Measurements from ENCODE around the gene AP2M1.

AP2M1 gene

GRCh38 chr3:184174284-184174645, 390 bp upstream of the AP2M1 start:
- in situ Hi-C loops (cut with HindIII; ENCODE audit: low pct_ligation_motif_present, low sequenced_read_pairs) = no loop called here
- TF ChIP-seq CTCF (IDR thresholded peaks at IDR 0.05; ENCODE audit: low read depth, low read length, missing control alignments) = no peak
- Histone ChIP-seq H3K27ac (peak overlapping the region; percentile 91), H3K36me3 (replicated peaks) (peaks cover 50% of the 10 kb centered on the region), H3K4me3 (ENCODE audit: low read depth, low read length) (no peak overlapping the region), H3K27me3 (replicated peaks) (no peaks in the 10 kb centered on the region)
- no peak for DNase-seq

- peak overlapping the region; percentile 99 for H3K4me3 ChIP-seq (ENCODE audit: low read depth, low read length)
- no peak for TF ChIP-seq CTCF (IDR thresholded peaks at IDR 0.05; ENCODE audit: low read depth, low read length, missing control alignments)
- H3K36me3 ChIP-seq (replicated peaks) = peaks cover 52% of the 10 kb centered on the region
- in situ Hi-C loops (cut with HindIII; ENCODE audit: low pct_ligation_motif_present, low sequenced_read_pairs) = no loop called here
- H3K27me3 ChIP-seq (replicated peaks) = no peaks in the 10 kb centered on the region
- DNase-seq = no peak
- peak overlapping the region; percentile 96 for H3K27ac ChIP-seq
These were observed 851 bp downstream of the AP2M1 start for GRCh38 chr3:184175506-184175905.

GRCh38 chr3:184175981-184176376, 1.3 kb downstream of the AP2M1 start:
- Histone ChIP-seq H3K27me3 (replicated peaks) (no peaks in the 10 kb centered on the region), H3K27ac (peak overlapping the region; percentile 96)
- in situ Hi-C loops (cut with HindIII; ENCODE audit: low pct_ligation_motif_present, low sequenced_read_pairs) = no loop called here

DNA sequence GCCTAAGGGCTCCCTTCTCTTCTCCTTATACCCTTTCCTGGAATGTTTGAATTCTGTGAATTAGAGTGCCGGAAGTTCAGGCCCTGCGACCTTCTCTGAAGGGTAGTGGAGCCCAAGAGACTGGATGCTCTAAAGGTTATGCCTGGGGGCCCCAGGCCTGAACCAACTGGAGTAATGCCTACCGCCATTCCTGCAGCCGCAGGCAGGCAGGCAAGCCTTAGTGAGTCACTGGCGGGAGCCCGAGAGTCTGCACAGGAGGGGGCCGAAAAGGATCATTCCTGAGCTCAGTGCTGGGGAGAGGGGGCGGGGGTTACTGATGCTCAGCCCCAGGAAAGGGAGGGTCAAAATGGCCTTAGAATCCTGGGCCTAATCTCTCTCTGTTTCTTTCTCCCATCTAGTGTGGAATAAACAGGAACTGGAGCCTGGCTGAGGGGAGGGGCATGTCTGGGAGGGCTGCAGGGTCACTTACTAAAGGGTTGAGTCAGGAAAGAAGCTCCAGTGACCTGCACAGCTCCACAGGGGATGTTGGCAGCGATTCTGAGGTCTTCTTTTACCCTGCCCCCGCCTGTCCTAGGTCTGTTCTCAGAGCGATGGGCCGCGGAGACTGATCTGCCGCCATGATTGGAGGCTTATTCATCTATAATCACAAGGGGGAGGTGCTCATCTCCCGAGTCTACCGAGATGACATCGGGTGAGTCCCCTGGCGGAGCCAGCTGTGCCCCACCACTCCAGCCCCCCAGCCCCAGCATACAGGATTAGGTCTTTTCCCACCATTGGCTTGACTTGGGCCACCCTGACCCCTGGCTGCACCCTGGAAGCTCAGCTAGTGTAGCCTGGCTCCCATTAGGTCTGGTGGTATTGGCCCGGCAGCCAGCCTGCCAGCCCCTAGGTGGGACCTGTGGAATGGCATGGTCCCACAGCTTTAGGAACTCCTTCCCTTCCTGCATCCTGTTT, 2.0 kb downstream of the AP2M1 start:
- in situ Hi-C loops (cut with HindIII; ENCODE audit: low pct_ligation_motif_present, low sequenced_read_pairs) = no loop called here
- H3K4me3 ChIP-seq (ENCODE audit: low read depth, low read length) = peak overlapping the region; percentile 99

More at GRCh38 chr3:184175981-184176376, 1.3 kb downstream of the AP2M1 start:
- no peak for TF ChIP-seq CTCF (IDR thresholded peaks at IDR 0.05; ENCODE audit: low read depth, low read length, missing control alignments)
- Histone ChIP-seq H3K4me3 (ENCODE audit: low read depth, low read length) (peak overlapping the region; percentile 99), H3K36me3 (replicated peaks) (peaks cover 52% of the 10 kb centered on the region)
- no peak for DNase-seq

GRCh38 chr3:184177331-184177731, 2.7 kb downstream of the AP2M1 start:
- H3K4me3 ChIP-seq (ENCODE audit: low read depth, low read length) = peak overlapping the region; percentile 99
- H3K27me3 ChIP-seq (replicated peaks) = no peaks in the 10 kb centered on the region
- peaks cover 54% of the 10 kb centered on the region for H3K36me3 ChIP-seq (replicated peaks)
- DNase-seq = peak; percentile 48
- H3K27ac ChIP-seq = peak overlapping the region; percentile 96
- TF ChIP-seq CTCF (IDR thresholded peaks at IDR 0.05; ENCODE audit: low read depth, low read length, missing control alignments) = no peak
- in situ Hi-C loops (cut with HindIII; ENCODE audit: low pct_ligation_motif_present, low sequenced_read_pairs) = no loop called here

More for the DNA sequence above, 2.0 kb downstream of the AP2M1 start:
- Histone ChIP-seq H3K27me3 (replicated peaks) (no peaks in the 10 kb centered on the region), H3K36me3 (replicated peaks) (peaks cover 54% of the 10 kb centered on the region), H3K27ac (peak overlapping the region; percentile 96)
- peak; percentile 17 for TF ChIP-seq CTCF (IDR thresholded peaks at IDR 0.05; ENCODE audit: low read depth, low read length, missing control alignments)
- peak; percentile 97 for DNase-seq

Data from brain microvascular endothelial cell (primary cell).